GM04503 (cell line): ENCODE data around the gene CLASRP.
A peak's percentile ranks its signal among the peaks of the same experiment; 100 is the strongest.

Experiments
- DNase-seq: peaks from one replicate; pipeline ENCODE4 v3.0.0-alpha.2; 2012; ENCODE audit warnings: low read depth

The CLASRP gene

GRCh38 chr19:45087531-45087930 lies 48.7 kb downstream of the CLASRP start:
- no peak for DNase-seq

- DNase-seq, result no peak
Measured at GRCh38 chr19:45090034-45090433, 51.2 kb downstream of the CLASRP start.

DNA sequence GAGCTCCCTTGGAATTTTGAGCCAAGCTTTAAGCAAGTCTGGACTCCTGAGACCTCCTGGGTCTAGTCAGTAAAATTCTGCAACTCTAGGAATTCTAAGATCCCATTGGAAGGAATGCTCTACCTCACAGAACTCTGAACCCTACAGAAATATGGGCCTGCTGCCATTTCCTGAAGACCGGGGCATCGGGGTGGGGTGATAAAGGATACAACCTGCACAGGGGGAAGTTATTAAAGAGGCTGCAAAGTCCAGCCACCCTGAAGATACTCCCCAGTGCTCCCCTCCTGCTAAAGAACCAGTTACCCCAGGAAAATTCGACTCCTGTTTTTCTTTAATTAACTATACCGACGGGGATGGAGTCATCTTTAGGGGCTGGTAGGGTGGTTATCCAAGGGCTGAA lies 51.8 kb downstream of the CLASRP start:
- no peak for DNase-seq

DNA sequence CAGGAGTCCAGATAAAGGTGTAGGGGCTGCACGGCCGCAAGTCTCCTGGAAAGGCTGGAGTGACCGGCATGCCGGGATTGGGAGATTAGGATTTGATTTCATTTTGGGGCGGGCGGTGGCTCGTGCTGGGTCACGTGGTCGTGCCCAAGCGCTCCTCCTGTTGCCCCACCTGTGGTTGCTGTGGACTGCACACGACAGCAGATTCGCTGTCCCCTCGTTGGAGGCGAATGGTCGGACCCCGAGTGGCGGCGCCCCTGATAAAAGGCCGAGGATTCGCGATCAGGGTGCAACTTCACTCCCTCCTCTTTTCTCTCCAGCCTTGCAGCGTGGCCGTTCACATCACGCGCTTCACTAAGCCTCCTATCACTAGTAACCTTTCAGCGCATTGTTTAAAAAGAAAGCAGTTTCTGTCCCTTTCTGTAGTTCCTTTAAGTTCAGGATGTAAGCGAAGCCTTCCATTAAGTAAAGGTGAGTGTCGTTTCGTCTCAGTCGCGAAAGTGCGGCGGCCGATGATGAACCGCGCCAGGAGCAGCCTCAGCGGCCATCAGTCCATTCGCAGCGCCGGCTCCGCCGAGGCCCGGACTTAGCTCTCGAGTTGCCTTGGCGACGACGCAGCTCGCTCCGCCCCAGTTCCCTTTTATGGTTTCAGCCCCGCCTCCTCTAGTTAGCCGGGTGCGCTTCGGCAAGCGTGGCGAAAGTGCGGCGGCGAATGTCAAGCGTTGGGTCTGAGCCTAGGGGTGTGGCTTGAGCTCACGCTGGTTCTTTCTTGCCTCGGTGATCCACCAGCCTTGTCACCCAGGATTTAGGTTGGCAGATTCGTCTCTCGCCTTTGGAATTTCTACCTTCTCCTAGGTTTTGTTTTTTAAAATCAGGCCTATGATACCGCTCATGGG lies 52.4 kb downstream of the CLASRP start:
- DNase-seq, result peak; percentile 89

DNA sequence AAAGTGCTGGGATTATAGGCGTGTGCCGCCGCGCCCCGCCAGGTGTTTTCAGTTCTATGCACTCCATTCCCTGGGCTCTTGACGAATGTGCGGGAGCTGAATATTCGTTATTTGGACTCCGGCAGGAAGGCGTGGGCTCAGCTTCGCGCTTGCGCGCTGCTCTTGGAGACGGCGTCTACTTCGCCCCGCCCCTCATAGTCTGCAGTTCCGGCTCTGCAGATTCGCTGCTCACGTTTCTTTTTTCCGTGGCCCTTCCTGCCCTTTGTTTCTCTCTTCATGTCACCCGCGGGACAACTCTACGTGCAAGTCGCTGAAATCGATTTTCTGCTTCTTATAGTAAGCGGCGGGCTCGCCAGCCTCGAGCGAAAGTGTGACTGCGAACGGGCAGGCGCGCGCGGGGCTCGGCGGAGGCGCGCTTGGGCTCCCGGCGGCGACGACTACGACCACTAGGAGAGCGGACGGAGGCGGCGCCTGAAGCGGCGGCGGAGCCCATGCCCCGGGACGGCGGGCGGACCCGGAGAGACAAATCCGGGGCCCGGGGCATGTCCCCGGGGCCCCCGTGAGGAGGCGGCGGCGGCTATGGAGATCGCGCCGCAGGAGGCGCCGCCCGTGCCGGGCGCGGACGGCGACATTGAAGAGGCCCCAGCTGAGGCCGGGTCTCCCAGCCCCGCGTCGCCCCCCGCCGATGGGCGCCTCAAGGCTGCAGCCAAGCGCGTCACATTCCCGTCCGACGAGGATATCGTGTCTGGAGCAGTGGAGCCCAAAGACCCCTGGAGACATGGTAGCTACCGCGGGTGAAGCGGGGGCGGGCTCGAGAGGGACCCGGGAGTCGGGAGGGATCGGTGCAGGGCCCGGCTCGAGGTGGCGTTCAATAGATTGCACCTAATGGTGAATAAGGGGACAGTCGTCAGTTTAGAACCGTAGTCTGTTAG lies 54.2 kb downstream of the CLASRP start, which contains the start of gene PPP1R37:
Gene PPP1R37, plus strand, starts transcription at position 433 of the 932 bp plus-strand sequence. Its CDS starts 147 bp downstream, at position 580.
- DNase-seq, result peak; percentile 82

- DNase-seq, result no peak
Measured at GRCh38 chr19:45094137-45094536, 55.3 kb downstream of the CLASRP start.

DNA sequence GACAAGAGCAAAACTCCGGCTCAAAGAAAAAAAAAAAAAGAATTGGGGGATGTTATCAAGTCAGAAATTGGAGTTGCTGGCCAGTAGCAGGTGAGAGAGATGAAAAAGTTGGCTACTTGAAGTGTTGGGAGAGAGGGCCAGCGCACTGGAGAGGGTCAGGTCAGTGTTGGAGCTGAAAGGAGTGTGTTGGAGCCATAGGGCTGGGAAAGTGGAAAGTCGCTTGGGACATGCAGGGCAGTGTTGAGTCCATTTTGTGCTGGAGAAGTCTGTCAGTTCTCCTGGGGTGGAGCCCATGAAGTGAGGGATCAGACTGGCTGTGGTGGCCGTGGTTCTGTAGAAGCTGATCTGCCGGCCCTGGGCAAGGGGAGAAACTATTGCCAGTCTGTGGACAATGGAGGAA lies 55.9 kb downstream of the CLASRP start:
- DNase-seq, result no peak

- DNase-seq, result no peak
Measured at GRCh38 chr19:45095496-45096413, 56.9 kb downstream of the CLASRP start.

DNA sequence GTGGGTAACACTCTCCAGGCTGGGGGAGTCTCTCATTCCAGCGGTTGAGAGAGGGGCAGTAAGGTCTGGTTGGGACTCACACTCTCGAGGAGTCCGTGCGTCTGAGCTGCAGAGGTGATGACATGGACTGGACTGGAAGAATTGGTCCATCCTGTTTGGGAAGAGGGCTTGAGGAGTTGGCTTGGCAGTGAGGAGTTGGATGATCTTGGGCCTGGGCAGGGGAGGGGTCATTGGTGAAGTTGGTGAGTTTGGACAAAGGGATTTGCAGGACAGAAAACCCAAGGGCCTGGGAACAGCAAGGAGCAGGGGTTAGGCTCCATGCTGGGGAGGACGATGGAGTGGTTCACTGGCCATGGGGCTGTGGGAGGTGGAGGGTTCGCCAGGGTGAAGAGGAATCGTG lies 57.9 kb downstream of the CLASRP start:
- DNase-seq, result no peak

GRCh38 chr19:45097450-45097775 lies 58.6 kb downstream of the CLASRP start:
- DNase-seq, result no peak

DNA sequence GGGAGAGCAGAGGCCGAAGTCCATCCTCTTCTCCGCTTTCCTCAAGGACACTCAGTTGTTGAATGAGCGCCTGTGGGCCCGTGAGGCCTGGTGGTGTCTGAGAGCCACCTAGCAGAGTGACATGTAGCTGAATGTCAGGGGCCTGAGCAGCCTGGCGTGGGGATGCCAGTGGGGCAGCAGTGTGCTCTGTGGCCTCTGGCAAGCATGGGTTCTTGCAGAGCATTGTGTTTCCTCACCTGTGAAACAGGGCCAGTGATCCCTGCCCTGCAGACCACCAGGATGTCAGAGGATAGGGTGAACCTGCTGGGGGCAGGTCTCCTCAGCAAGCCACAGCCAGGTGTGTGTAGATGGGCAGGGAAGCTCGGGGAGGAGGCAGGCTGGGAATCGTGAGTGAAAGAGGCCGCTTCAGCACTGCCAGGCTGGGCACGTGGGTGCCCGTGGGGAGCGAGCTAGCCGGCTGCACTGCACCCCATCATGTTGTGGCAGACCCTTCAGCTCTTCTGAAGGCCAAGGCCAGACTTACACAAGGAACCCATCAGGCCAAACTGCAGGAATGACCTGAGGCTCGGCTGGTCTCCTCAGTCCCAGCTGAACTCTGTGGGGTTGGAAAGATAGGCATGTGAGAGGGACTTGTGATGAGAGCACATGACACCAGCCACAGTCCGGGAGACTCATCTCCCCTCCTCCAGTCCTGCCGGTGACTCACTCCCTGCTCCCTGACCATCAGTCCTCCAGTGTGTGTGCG lies 59.1 kb downstream of the CLASRP start:
- DNase-seq, result peak; percentile 75

GRCh38 chr19:45098521-45099466 lies 59.9 kb downstream of the CLASRP start:
- no peak for DNase-seq

GRCh38 chr19:45099467-45100191 lies 60.8 kb downstream of the CLASRP start:
- no peak for DNase-seq

DNA sequence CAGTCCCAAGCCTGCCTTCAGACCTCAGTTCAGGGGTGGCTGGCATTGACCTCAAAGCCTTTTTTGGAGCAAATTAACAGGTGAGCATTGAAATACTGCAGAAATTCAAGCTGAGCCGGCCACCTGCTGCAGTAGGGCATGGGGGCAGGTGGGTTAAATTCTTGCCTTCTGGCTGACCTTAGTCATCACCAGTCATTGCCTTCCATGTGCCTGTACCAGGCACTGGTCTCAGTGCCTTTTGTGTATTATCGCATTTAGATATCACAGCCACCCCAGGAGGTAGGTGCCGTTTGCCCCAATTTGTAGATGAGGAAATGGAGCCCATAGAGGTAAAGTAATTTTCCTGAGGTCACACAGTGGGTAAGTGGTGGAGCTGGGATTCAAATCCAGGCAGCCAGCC lies 61.4 kb downstream of the CLASRP start:
- DNase-seq, result no peak

DNA sequence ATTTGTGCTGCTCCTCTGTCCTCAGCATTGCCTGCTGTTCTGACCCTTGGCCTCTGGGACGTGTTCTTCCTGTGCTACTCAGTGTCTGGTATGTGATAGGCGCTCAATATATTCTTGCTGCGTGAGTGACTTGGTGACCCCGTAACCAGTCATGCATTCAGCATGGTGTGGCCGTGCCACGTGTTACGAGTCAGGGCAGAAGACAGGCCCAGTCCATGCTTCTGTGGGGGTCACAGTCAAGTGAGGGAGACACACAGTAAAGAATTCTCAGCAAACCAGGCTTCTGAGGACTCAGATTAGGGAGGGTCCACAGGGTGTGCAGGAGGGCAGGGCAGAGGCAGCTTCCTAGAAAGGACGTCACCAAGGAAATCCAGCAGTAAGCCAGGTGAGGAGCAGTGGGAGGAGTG lies 62.0 kb downstream of the CLASRP start:
- no peak for DNase-seq

DNA sequence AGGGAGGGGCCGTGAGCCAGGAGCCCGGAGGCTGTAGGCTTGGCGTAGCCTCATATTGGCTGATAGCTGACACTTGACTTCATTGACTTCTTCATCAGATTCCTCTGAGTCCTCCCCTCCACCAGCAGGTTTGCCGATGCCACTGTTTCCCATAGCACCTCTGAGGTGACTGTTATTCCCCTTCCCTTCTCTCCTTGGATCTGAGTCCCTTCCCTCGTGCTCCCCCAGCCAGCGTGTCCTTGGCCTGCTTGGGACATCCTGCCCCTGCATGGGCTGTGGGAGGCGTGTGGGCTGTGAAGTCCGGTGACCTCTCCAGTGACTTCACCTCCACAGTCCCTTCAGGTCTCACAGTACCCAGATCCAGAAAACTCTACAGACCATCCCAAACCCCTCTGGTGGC lies 63.0 kb downstream of the CLASRP start:
- DNase-seq, result no peak

DNA sequence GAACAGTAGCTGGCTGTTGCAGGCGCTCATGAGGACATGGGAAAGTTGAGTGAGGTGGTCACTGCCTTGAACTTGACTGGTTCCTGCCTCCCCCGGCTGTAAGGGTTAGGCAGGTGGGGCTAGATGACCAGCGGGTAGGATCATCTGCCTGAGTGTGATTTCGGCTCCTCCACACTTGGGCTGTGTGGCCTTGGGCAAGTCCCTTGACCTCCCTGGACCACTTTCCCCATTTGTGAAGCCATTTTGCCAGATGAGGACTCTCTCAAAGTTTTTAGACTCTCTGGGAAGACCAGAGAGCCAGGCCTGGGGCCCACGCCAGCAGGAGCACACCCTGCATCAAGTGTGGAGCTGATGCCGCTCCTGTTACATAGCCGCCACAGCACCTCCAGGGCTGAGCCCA lies 63.6 kb downstream of the CLASRP start:
- DNase-seq, result no peak

- DNase-seq, result no peak
Measured at GRCh38 chr19:45103156-45103507, 64.3 kb downstream of the CLASRP start.
